CD4-positive, alpha-beta T cell (primary cell): ENCODE measurements around the gene KRTAP5-4. TPM values are rescaled to one million over a fixed set of nuclear protein-coding genes. Genes with fewer than 3 reads are reported as not detected.
"Not testable (repeated sequence)": the region's sequence is repeated elsewhere in the genome, so short reads cannot be mapped to it uniquely, and the experiment has no call there.

Experiments
- ATAC-seq: fragments of 200-7000 bp; cut with Tn5 transposase; one replicate; pipeline ENCODE4 v1.10.0; 2022; ENCODE audit warnings: mild to moderate bottlenecking; ENCODE audit not compliant: poor library complexity
- CTCF ChIA-PET: fragments of 350-600 bp; sonication (Branson Sonifier 250); formaldehyde crosslinking; loops from one replicate; lab custom pipeline; 2021; ENCODE audit warnings: antibody characterized with exemption, inconsistent platforms; lab: Charles Lee
- POLR2A ChIA-PET: fragments of 350-600 bp; sonication (Branson Sonifier 250); formaldehyde crosslinking; loops from one replicate; lab custom pipeline; 2021; ENCODE audit warnings: antibody characterized with exemption, inconsistent platforms; lab: Charles Lee
- DNase-seq, 14 experiments: peaks; one replicate each; pipeline ENCODE4 v3.0.0-alpha.2; 2013 to 2020; ENCODE audit warnings: mixed read lengths in 2 of 14
- H3K27ac ChIP-seq, 2 donors: one replicate each; pipeline versions ENCODE4 v1.5.1 to v1.7.0; 2013; ENCODE audit warnings: low read length in 2 of 2, low read depth in 1 of 2, mild to moderate bottlenecking in 1 of 2
- H3K27me3 ChIP-seq, 2 experiments: 1 replicate in 1 of 2; 2 replicates in 1 of 2; pipeline versions ENCODE4 v1.6.1 to v1.7.0; 2013; ENCODE audit warnings: low read length in 2 of 2, control low read depth in 1 of 2, mild to moderate bottlenecking in 1 of 2, moderate library complexity in 1 of 2; ENCODE audit not compliant: insufficient read depth in 2 of 2, control insufficient read depth in 1 of 2
- H3K36me3 ChIP-seq: one replicate; pipeline ENCODE4 v1.6.1; 2013; ENCODE audit warnings: low read length, control low read depth; ENCODE audit not compliant: insufficient read depth
- H3K4me1 ChIP-seq: one replicate; pipeline ENCODE4 v1.6.1; 2013; ENCODE audit warnings: low read length, control low read depth; ENCODE audit not compliant: insufficient read depth
- H3K4me3 ChIP-seq: one replicate; pipeline ENCODE4 v1.5.1; 2013; ENCODE audit warnings: mild to moderate bottlenecking, low read length, moderate library complexity
- H3K9me3 ChIP-seq, 2 experiments: 1 replicate in 1 of 2; 2 replicates in 1 of 2; pipeline versions ENCODE4 v1.6.1 to v1.7.0; 2013; ENCODE audit warnings: low read length in 2 of 2, mild to moderate bottlenecking in 2 of 2, control low read depth in 1 of 2, moderate library complexity in 1 of 2; ENCODE audit not compliant: control insufficient read depth in 1 of 2, insufficient read depth in 1 of 2
- H3K27ac Mint-ChIP-seq: one replicate; pipeline ENCODE4 v1.8.0; 2020; ENCODE audit warnings: mixed read lengths
- H3K27me3 Mint-ChIP-seq: one replicate; pipeline ENCODE4 v1.8.0; 2021; ENCODE audit warnings: mixed read lengths
- H3K36me3 Mint-ChIP-seq: one replicate; pipeline ENCODE4 v1.8.0; 2021; ENCODE audit warnings: low read depth, mixed read lengths
- H3K4me1 Mint-ChIP-seq: one replicate; pipeline ENCODE4 v1.8.0; 2021; ENCODE audit warnings: low read depth, mixed read lengths
- H3K4me3 Mint-ChIP-seq: one replicate; pipeline ENCODE4 v1.8.0; 2020; ENCODE audit warnings: mild to moderate bottlenecking, mixed read lengths
- H3K9me3 Mint-ChIP-seq: one replicate; pipeline ENCODE4 v1.8.0; 2020; ENCODE audit warnings: mixed read lengths
- intact Hi-C, 2 experiments: fragments of 100-400 bp; cut with DNase I in 1 of 2; cut with micrococcal nuclease in 1 of 2; formaldehyde crosslinking; loops; one replicate each; pipeline versions ENCODE4 v1.15.1 to v1.9.0; 2023 to 2025; cut with DNase I, micrococcal nuclease
- total RNA-seq, 174 experiments: library from RNA in 2 of 174; stranded (reverse) in 2 of 174; gene quantifications; one replicate each; pipeline ENCODE4 v1.2.3 and lab custom pipeline; 2021 to 2026
- TF ChIP-seq, protein P1 (sequence below): fragments of 200-600 bp; IDR thresholded peaks from one replicate; pipeline ENCODE4 v1.8.0; 2022; ENCODE audit warnings: antibody characterized with exemption, mild to moderate bottlenecking

Gene KRTAP5-4
- total RNA-seq, 2 experiments from 2014 or later: not detected

DNA sequence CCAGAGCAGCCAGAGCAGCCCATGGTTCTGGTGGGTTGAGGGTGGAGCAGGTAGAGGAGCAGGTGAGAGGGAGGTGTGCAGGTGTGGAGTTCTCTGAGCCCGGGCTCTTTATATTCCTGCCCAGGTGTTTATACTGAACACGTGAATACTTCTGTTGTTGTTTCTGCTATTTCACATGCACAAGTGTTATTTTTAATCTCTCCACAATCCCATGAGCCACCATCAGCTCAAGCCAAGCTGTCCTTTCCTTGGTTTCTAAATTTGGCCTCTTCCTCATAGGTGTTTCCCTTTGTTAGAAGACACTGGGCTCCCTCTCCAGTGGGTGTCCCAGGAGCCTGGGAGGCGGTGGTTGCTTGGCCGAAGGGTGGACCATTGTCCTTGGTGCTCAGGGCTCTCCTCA lies 13.6 kb downstream of the KRTAP5-4 start, which contains the start of gene KRTAP5-3:
TSS of gene KRTAP5-3 (minus strand) at position 101 of the 400 bp plus-strand sequence. CDS start at position 23, 78 bp downstream.
- DNase-seq (no peak), ATAC-seq (no peak)
- Histone ChIP-seq H3K27me3 (peaks cover 0 to 3% of the 10 kb centered on the region in 2 experiments), H3K36me3 (no peaks in the 10 kb centered on the region), H3K27ac (no peak within 1 kb of the TSS), H3K9me3 (peaks cover 0 to 5% of the 10 kb centered on the region in 2 experiments), H3K4me3 (no peak within 1 kb of the TSS), H3K4me1 (peaks cover 15% of the 10 kb centered on the region)
- POLR2A ChIA-PET: no interaction called here
- H3K9me3 Mint-ChIP-seq: no peaks in the 10 kb centered on the region
- peaks cover 8% of the 10 kb centered on the region for H3K4me1 Mint-ChIP-seq
- no peak within 1 kb of the TSS for H3K27ac Mint-ChIP-seq
- intact Hi-C loops: no loop called here
- CTCF ChIA-PET: no interaction called here
- H3K4me3 Mint-ChIP-seq: no peak within 1 kb of the TSS
- H3K36me3 Mint-ChIP-seq: no peaks in the 10 kb centered on the region
- TF ChIP-seq, protein P1, sequence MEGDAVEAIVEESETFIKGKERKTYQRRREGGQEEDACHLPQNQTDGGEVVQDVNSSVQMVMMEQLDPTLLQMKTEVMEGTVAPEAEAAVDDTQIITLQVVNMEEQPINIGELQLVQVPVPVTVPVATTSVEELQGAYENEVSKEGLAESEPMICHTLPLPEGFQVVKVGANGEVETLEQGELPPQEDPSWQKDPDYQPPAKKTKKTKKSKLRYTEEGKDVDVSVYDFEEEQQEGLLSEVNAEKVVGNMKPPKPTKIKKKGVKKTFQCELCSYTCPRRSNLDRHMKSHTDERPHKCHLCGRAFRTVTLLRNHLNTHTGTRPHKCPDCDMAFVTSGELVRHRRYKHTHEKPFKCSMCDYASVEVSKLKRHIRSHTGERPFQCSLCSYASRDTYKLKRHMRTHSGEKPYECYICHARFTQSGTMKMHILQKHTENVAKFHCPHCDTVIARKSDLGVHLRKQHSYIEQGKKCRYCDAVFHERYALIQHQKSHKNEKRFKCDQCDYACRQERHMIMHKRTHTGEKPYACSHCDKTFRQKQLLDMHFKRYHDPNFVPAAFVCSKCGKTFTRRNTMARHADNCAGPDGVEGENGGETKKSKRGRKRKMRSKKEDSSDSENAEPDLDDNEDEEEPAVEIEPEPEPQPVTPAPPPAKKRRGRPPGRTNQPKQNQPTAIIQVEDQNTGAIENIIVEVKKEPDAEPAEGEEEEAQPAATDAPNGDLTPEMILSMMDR: no peak
- H3K27me3 Mint-ChIP-seq: peaks cover 32% of the 10 kb centered on the region

DNA sequence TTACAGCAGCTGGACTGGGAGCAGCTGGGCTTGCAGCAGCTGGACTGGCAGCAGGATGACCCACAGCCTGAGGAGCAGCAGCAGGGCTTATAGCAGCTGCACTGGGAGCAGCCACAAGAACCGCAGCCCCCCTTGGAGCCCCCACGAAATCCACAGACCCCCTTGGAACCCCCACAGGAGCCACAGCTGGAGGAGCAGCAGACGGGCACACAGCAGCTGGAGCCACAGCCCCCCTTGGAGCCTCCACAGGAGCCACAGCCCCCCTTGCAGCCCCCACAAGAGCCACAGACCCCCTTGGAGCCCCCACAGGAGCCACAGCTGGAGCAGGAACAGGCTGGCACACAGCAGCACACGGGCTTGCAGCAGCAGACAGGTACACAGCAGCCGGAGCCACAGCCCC lies 14.0 kb downstream of the KRTAP5-4 start:
- CTCF ChIA-PET, H3K36me3 ChIP-seq, H3K36me3 Mint-ChIP-seq, H3K4me3 ChIP-seq, ATAC-seq, H3K27ac ChIP-seq, H3K9me3 Mint-ChIP-seq, H3K27ac Mint-ChIP-seq, H3K9me3 ChIP-seq, DNase-seq, intact Hi-C loops, H3K4me3 Mint-ChIP-seq, H3K4me1 Mint-ChIP-seq, POLR2A ChIA-PET, H3K27me3 ChIP-seq: not testable (repeated sequence)
- peaks cover 15% of the 10 kb centered on the region for H3K4me1 ChIP-seq
- H3K27me3 Mint-ChIP-seq: peaks cover 33% of the 10 kb centered on the region

DNA sequence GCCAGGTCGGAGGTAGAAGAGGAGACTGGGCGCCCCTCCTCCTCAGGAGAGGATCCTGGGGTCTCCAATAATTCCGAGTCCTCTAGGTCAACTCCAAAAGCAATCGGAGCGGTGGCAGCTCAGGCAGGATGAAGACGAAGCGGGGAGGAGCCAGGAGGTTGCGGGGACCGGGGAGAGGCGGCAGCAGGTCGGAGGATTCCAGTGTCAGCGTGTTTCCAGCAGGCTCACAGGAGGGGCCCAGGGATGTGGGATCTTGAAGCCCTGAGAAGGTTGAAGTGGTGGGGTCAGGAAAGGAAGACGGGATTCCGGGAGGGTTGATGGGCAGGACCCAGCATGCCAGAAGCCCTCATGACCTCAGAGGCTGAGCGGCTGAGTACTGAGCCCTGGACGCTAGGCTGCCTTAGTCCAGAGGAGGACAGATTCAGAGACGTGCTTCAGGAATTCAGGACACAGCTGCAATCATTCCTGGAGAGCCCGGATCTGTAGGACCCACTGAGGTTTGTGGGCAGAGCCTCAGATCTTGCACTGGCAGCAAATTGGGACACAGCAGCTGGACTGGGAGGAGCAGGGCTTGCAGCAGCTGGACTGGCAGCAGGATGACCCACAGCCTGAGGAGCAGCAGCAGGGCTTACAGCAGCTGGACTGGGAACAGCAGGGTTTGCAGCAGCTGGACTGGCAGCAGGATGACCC lies 14.6 kb downstream of the KRTAP5-4 start:
- CTCF ChIA-PET, ATAC-seq, H3K27ac Mint-ChIP-seq: not testable (repeated sequence)

DNA sequence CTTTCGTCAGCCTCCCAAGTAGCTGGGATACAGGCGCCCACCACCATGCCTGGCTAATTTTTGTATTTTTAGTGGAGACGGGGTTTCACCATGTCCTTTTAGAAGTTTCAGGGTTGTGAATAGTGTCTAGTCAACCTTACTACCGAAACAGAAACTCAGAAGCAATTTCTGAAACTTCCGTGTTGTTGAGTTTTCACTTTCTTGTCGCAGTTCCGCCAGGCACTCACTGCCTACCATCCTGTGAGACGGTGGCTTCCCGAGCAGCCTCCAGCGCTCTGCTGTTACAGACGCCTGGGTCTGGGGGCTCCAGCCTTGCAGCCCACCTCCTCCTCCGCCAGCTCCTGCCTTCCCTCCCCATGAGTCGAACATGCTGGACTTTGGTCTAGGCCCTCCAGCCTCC lies 16.0 kb downstream of the KRTAP5-4 start:
- H3K36me3 Mint-ChIP-seq, H3K36me3 ChIP-seq, H3K4me3 ChIP-seq, H3K9me3 ChIP-seq, H3K9me3 Mint-ChIP-seq, CTCF ChIA-PET, H3K27me3 ChIP-seq, intact Hi-C loops, H3K27ac ChIP-seq, POLR2A ChIA-PET, H3K4me1 Mint-ChIP-seq: not testable (repeated sequence)
- ATAC-seq (peak; percentile 54), DNase-seq (peak in 4 of 14 experiments; percentile 15 to 65 (median 42))
- Mint-ChIP-seq H3K27ac (peak overlapping the region; percentile 15), H3K4me3 (peak overlapping the region; percentile 58), H3K27me3 (peaks cover 40% of the 10 kb centered on the region)
- peaks cover 15% of the 10 kb centered on the region for H3K4me1 ChIP-seq

More for the DNA sequence above, 14.6 kb downstream of the KRTAP5-4 start:
- H3K4me1 Mint-ChIP-seq, intact Hi-C loops, H3K9me3 ChIP-seq, H3K36me3 Mint-ChIP-seq, DNase-seq, H3K4me3 ChIP-seq, H3K36me3 ChIP-seq, POLR2A ChIA-PET, H3K27me3 ChIP-seq, H3K9me3 Mint-ChIP-seq, H3K4me3 Mint-ChIP-seq, H3K27ac ChIP-seq: not testable (repeated sequence)
- H3K27me3 Mint-ChIP-seq: peaks cover 33% of the 10 kb centered on the region
- H3K4me1 ChIP-seq: peaks cover 15% of the 10 kb centered on the region
